NCI-H748 (cell line): ENCODE data around the gene TCEA3.

Experiments used
- DNase-seq: peaks from one replicate; lab custom pipeline; 2025; ENCODE audit not compliant: unreplicated experiment; lab: John Stamatoyannopoulos, UW

TCEA3 gene

DNA sequence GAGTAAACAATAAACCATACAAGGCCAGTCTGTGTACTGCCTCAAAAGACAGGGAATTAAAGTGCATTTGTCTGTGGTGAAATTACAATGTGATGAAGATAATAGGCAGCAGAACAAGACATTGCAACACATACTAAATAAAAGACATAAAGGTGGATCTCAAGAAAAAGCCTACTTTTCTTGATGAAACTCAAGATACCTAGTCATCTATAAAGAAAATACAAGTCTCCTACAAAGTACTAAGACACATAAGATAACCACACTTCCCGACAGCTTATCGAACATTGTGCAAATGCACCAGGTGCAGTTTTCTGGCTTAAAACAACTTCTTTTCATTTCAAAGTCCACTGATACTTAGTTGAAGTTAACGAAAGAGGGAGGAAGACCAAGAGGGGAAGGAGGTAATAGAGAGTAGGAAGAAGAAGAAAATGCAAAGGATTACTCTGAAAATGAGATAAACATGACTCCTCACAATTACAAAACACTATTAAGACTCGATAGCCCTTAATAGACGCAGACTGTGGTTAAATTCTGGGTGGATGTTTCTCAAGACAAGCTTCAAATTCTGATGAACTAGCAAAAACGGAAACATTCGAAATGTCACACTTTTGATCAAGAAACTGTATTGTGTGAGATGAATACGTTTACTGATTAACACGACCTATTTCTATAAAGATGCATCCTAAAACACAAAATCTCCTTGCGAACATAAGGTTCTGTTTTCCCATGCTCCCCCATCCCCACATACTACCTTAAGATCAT is 82.4 kb downstream of the TCEA3 start:
- no peak for DNase-seq

DNA sequence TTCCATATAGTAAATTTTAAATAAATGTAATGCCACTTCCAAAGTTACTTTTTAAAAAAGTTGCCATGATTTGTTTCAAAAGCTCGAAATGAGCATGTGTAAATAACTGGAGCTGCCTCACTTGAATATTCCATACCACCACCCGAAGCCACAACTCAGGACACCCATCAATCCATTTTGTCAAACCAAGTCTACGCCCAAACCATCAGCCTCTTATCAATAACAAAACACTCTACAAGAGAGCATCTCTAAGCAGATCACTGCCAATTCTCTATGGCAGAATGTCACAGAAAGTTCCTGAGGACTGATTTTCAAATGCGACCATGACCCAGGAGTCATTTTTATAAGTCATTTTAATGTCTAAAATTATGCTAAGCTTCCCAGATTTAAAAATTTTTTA is 84.9 kb downstream of the TCEA3 start:
- DNase-seq: no peak

GRCh38 chr1:23337869-23338268 is 86.7 kb downstream of the TCEA3 start:
- no peak for DNase-seq

GRCh38 chr1:23331713-23332112 is 92.8 kb downstream of the TCEA3 start:
- DNase-seq: no peak
